ENCODE results near the gene RASL10B. TPM values are rescaled to one million over a fixed set of nuclear protein-coding genes. Genes with fewer than 3 reads are reported as not detected.

RASL10B gene
- total and polyA plus RNA-seq, 10 of the 15 experiments (the other 5 are each of a cell fraction or from before 2014, with no cell fraction given) = not detected

DNA sequence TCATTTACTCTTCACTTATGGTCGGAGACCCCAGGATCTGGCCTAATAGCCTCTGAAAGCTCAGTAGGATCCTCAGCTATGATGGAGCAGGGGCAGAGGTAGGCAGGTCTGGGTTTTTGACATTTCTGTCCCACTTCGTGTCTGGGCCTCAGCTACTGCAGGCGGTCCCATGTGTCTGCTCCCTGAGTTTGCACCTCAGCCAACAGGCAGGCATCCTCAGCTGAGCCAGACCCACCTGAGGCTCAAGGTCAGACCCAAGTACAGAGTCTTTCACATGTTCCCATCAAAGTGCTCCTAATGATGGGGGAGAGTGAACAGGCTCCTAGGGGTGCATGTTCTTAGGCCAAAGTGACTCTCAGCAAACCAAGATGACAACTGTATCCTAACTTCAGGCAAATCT, 2.9 kb upstream of the RASL10B start:
- H3K9me3 ChIP-seq (replicated peaks; ENCODE audit: control insufficient read depth, insufficient read depth, low read length) = no peaks in the 10 kb centered on the region
- intact Hi-C loops (cut with micrococcal nuclease; ENCODE audit: unreplicated experiment) (no loop called here), in situ Hi-C loops (cut with MboI) (no loop called here)
- H3K4me1 ChIP-seq (ENCODE audit: control insufficient read depth, insufficient read depth, low read length) = no peaks in the 10 kb centered on the region
- no peak overlapping the region for H3K9ac ChIP-seq (ENCODE audit: control insufficient read depth, insufficient read depth, low read length)
- H2AFZ ChIP-seq (ENCODE audit: control insufficient read depth, low read depth, low read length) = no peak overlapping the region
- H3K4me3 ChIP-seq = no peak overlapping the region
- H3K27ac ChIP-seq (ENCODE audit: control insufficient read depth, insufficient read depth) = no peak overlapping the region
- H3K36me3 ChIP-seq (ENCODE audit: control insufficient read depth in 2 of 2, insufficient read depth in 2 of 2, low read length in 1 of 2) = peaks cover 3 to 5% of the 10 kb centered on the region in 2 experiments; a peak in 3 of 4 replicates
- WGBS (ENCODE audit: insufficient coverage, insufficient replicate concordance, low lambda C conversion rate, missing lambda C conversion rate) = 100% methylated on average over 3 of the region's 3 CpGs
- ChIA-PET RAD21 (ENCODE audit: unreplicated experiment) (no interaction called here), POLR2A (no interaction called here), SMC1A (ENCODE audit: uncharacterized antibody, unreplicated experiment) (no interaction called here), CTCF (interaction anchor here (0.7 to 3.1 kb wide), 2 partner anchors 19 to 558 kb away, joined by 3 to 11 read pairs; no protein-coding TSS in a partner anchor)
- BruUV-seq (replicated peaks) = no TSS peak
- DNase-seq (ENCODE audit: low read depth, low spot score) = no peak
- TF ChIP-seq ZNF384 (IDR thresholded peaks at IDR 0.05; ENCODE audit: borderline replicate concordance, low read depth, low read length) (no peak), FOXM1 (IDR thresholded peaks at IDR 0.05; ENCODE audit: low read depth, low read length) (no peak), CHD1 (IDR thresholded peaks at IDR 0.05; ENCODE audit: low read depth, low read length) (no peak), MXI1 (IDR thresholded peaks at IDR 0.05; ENCODE audit: low read depth, low read length) (no peak), CBX5 (IDR thresholded peaks at IDR 0.05; ENCODE audit: low read depth) (no peak), SREBF2 (IDR thresholded peaks at IDR 0.05; ENCODE audit: low read length) (no peak), EED (IDR thresholded peaks at IDR 0.05; ENCODE audit: low read depth) (no peak), CBX3 (IDR thresholded peaks at IDR 0.05; ENCODE audit: borderline replicate concordance, low read depth) (no peak), SMAD5 (IDR thresholded peaks at IDR 0.05; ENCODE audit: low read depth) (no peak), IRF4 (IDR thresholded peaks at IDR 0.05; ENCODE audit: low read depth, low read length) (no peak), EP300 (IDR thresholded peaks at IDR 0.05; ENCODE audit: borderline replicate concordance in 1 of 2, control insufficient read depth in 1 of 2, low read depth in 2 of 2, low read length in 2 of 2) (no peak), CBFB (IDR thresholded peaks at IDR 0.05; ENCODE audit: low read depth) (no peak), ASH2L (IDR thresholded peaks at IDR 0.05; ENCODE audit: borderline replicate concordance, low read depth) (no peak), SRF (IDR thresholded peaks at IDR 0.05; ENCODE audit: low read depth in 2 of 2, low read length in 2 of 2) (no peak), RCOR1 (conservative IDR thresholded peaks at IDR 0.05; ENCODE audit: low read depth, low read length) (no peak)
- TF ChIP-seq, protein P1, sequence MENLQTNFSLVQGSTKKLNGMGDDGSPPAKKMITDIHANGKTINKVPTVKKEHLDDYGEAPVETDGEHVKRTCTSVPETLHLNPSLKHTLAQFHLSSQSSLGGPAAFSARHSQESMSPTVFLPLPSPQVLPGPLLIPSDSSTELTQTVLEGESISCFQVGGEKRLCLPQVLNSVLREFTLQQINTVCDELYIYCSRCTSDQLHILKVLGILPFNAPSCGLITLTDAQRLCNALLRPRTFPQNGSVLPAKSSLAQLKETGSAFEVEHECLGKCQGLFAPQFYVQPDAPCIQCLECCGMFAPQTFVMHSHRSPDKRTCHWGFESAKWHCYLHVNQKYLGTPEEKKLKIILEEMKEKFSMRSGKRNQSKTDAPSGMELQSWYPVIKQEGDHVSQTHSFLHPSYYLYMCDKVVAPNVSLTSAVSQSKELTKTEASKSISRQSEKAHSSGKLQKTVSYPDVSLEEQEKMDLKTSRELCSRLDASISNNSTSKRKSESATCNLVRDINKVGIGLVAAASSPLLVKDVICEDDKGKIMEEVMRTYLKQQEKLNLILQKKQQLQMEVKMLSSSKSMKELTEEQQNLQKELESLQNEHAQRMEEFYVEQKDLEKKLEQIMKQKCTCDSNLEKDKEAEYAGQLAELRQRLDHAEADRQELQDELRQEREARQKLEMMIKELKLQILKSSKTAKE (IDR thresholded peaks at IDR 0.05; ENCODE audit: low read depth, poor library complexity, severe bottlenecking) = no peak
- TF ChIP-seq, protein P2, sequence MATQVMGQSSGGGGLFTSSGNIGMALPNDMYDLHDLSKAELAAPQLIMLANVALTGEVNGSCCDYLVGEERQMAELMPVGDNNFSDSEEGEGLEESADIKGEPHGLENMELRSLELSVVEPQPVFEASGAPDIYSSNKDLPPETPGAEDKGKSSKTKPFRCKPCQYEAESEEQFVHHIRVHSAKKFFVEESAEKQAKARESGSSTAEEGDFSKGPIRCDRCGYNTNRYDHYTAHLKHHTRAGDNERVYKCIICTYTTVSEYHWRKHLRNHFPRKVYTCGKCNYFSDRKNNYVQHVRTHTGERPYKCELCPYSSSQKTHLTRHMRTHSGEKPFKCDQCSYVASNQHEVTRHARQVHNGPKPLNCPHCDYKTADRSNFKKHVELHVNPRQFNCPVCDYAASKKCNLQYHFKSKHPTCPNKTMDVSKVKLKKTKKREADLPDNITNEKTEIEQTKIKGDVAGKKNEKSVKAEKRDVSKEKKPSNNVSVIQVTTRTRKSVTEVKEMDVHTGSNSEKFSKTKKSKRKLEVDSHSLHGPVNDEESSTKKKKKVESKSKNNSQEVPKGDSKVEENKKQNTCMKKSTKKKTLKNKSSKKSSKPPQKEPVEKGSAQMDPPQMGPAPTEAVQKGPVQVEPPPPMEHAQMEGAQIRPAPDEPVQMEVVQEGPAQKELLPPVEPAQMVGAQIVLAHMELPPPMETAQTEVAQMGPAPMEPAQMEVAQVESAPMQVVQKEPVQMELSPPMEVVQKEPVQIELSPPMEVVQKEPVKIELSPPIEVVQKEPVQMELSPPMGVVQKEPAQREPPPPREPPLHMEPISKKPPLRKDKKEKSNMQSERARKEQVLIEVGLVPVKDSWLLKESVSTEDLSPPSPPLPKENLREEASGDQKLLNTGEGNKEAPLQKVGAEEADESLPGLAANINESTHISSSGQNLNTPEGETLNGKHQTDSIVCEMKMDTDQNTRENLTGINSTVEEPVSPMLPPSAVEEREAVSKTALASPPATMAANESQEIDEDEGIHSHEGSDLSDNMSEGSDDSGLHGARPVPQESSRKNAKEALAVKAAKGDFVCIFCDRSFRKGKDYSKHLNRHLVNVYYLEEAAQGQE (IDR thresholded peaks at IDR 0.05; ENCODE audit: low read depth, low read length) = no peak
- no peaks in the 10 kb centered on the region for H3K27me3 ChIP-seq (replicated peaks in 1 of 2; ENCODE audit: control insufficient read depth in 2 of 2, insufficient read depth in 2 of 2, low read length in 1 of 2)
- no peak for ATAC-seq
- H3K4me2 ChIP-seq (ENCODE audit: control insufficient read depth, insufficient read depth) = no peak overlapping the region
- no peaks in the 10 kb centered on the region for H3K79me2 ChIP-seq (ENCODE audit: control insufficient read depth, insufficient read depth, low read length)
- no peaks in the 10 kb centered on the region for H4K20me1 ChIP-seq (ENCODE audit: control insufficient read depth, insufficient read depth)
- no peak for FAIRE-seq

All from GM12878 (cell line).